Spinal cord (tissue), 10 donors: ENCODE data around the gene VAV2. TPM values are rescaled to one million over a fixed set of nuclear protein-coding genes. Genes with fewer than 3 reads are reported as not detected.
"Not testable (repeated sequence)": the region's sequence is repeated elsewhere in the genome, so short reads cannot be mapped to it uniquely, and the experiment has no call there.

Experiments
- DNase-seq, 6 donors: peaks; one replicate each; pipeline versions ENCODE4 v3.0.0 to v3.0.0-alpha.2; 2013 to 2015; ENCODE audit warnings: low spot score in 6 of 6, low read depth in 4 of 6
- H3K27ac ChIP-seq: one replicate; pipeline ENCODE4 v1.5.1; 2013; ENCODE audit warnings: low read depth, low read length, control low read depth
- H3K27me3 ChIP-seq: one replicate; pipeline ENCODE4 v1.6.1; 2013; ENCODE audit warnings: low read length; ENCODE audit not compliant: control insufficient read depth, insufficient read depth
- H3K36me3 ChIP-seq: one replicate; pipeline ENCODE4 v1.6.1; 2013; ENCODE audit warnings: low read length; ENCODE audit not compliant: control insufficient read depth, insufficient read depth
- H3K4me1 ChIP-seq: one replicate; pipeline ENCODE4 v1.6.1; 2013; ENCODE audit warnings: low read length; ENCODE audit not compliant: control insufficient read depth, insufficient read depth
- H3K4me3 ChIP-seq: one replicate; pipeline ENCODE4 v1.5.1; 2013; ENCODE audit warnings: low read depth, low read length, control low read depth
- H3K9me3 ChIP-seq: one replicate; pipeline ENCODE4 v1.6.1; 2013; ENCODE audit warnings: low read length; ENCODE audit not compliant: control insufficient read depth, insufficient read depth
- WGBS: methylation state at CpG from one replicate; pipeline ENCODE4 v1.1.5; 2013; ENCODE audit warnings: missing lambda C conversion rate; ENCODE audit not compliant: insufficient coverage; 5-methylcytosine and 5-hydroxymethylcytosine counted together
- polyA plus RNA-seq, 2 donors: library from polyadenylated mRNA; unstranded; fragments of 120-200 nt; gene quantifications; one replicate each; pipeline ENCODE4 v1.2.1, GENCODE V29; 2013; ENCODE audit not compliant: insufficient read length in 2 of 2
- total RNA-seq, 2 donors: library from RNA; depleted of rRNA in 1 of 2; stranded (reverse); fragments of 120-200 nt in 1 of 2; fragments of >200 nt in 1 of 2; gene quantifications; one replicate each; pipeline versions ENCODE4 v1.2.3 to v1.2.4, GENCODE V29; 2013 to 2014
- donor health status: healthy.

Gene VAV2
- total and polyA plus RNA-seq, 4 donors, result 18.4 to 48.3 (median 33.1) TPM

GRCh38 chr9:133767625-133768024, 224.5 kb downstream of the VAV2 start:
- WGBS, result 100% methylated on average over 1 of the region's 1 CpG

GRCh38 chr9:133767008-133767407, 225.1 kb downstream of the VAV2 start:
- H3K36me3 ChIP-seq, result peaks cover 66% of the 10 kb centered on the region
- no peaks in the 10 kb centered on the region for H3K9me3 ChIP-seq
- H3K4me1 ChIP-seq, result no peaks in the 10 kb centered on the region
- no CpG with 5 or more reads among the region's 1 CpG for WGBS
- no peak overlapping the region for H3K27ac ChIP-seq
- no peaks in the 10 kb centered on the region for H3K27me3 ChIP-seq
- H3K4me3 ChIP-seq, result no peak overlapping the region
- no peak for DNase-seq

More at GRCh38 chr9:133767625-133768024, 224.5 kb downstream of the VAV2 start:
- no peak overlapping the region for H3K27ac ChIP-seq
- H3K4me3 ChIP-seq, result no peak overlapping the region
- no peaks in the 10 kb centered on the region for H3K27me3 ChIP-seq
- H3K36me3 ChIP-seq, result peaks cover 68% of the 10 kb centered on the region
- DNase-seq, result no peak
- no peaks in the 10 kb centered on the region for H3K4me1 ChIP-seq
- no peaks in the 10 kb centered on the region for H3K9me3 ChIP-seq

GRCh38 chr9:133766234-133766633, 225.9 kb downstream of the VAV2 start:
- not testable (repeated sequence) for H3K9me3 ChIP-seq, DNase-seq, H3K4me1 ChIP-seq, H3K27ac ChIP-seq, H3K27me3 ChIP-seq, H3K4me3 ChIP-seq
- no CpG with 5 or more reads among the region's 3 CpGs for WGBS
- peaks cover 66% of the 10 kb centered on the region for H3K36me3 ChIP-seq

GRCh38 chr9:133763272-133764183, 228.6 kb downstream of the VAV2 start:
- DNase-seq, result no peak
- WGBS, result 87% methylated on average over 23 of the region's 26 CpGs

GRCh38 chr9:133762488-133763271, 229.4 kb downstream of the VAV2 start:
- Histone ChIP-seq H3K9me3 (no peaks in the 10 kb centered on the region), H3K27me3 (no peaks in the 10 kb centered on the region), H3K36me3 (peaks cover 43% of the 10 kb centered on the region), H3K27ac (no peak overlapping the region), H3K4me3 (no peak overlapping the region), H3K4me1 (peaks cover 5% of the 10 kb centered on the region)
- no peak for DNase-seq
- 91% methylated on average over 18 of the region's 19 CpGs for WGBS

More at GRCh38 chr9:133763272-133764183, 228.6 kb downstream of the VAV2 start:
- H3K4me3 ChIP-seq, result no peak overlapping the region
- H3K9me3 ChIP-seq, result no peaks in the 10 kb centered on the region
- no peaks in the 10 kb centered on the region for H3K4me1 ChIP-seq
- H3K27me3 ChIP-seq, result no peaks in the 10 kb centered on the region
- H3K36me3 ChIP-seq, result peaks cover 52% of the 10 kb centered on the region
- H3K27ac ChIP-seq, result no peak overlapping the region

- no peak overlapping the region for H3K27ac ChIP-seq
- DNase-seq, result no peak
- H3K4me3 ChIP-seq, result no peak overlapping the region
- peaks cover 40% of the 10 kb centered on the region for H3K36me3 ChIP-seq
- WGBS, result 89% methylated on average over 11 of the region's 11 CpGs
- H3K4me1 ChIP-seq, result peaks cover 9% of the 10 kb centered on the region
- H3K9me3 ChIP-seq, result no peaks in the 10 kb centered on the region
- no peaks in the 10 kb centered on the region for H3K27me3 ChIP-seq
Observed at GRCh38 chr9:133761641-133762248, 230.4 kb downstream of the VAV2 start.

- WGBS, result no CpG with 5 or more reads among the region's 11 CpGs
Observed at GRCh38 chr9:133760713-133761290, 231.3 kb downstream of the VAV2 start.

GRCh38 chr9:133759946-133760345, 232.2 kb downstream of the VAV2 start:
- Histone ChIP-seq H3K27ac (no peak overlapping the region), H3K4me1 (peaks cover 9% of the 10 kb centered on the region), H3K4me3 (no peak overlapping the region), H3K27me3 (no peaks in the 10 kb centered on the region), H3K36me3 (peaks cover 40% of the 10 kb centered on the region), H3K9me3 (no peaks in the 10 kb centered on the region)
- WGBS, result no CpG with 5 or more reads among the region's 11 CpGs
- DNase-seq, result no peak

More at GRCh38 chr9:133760713-133761290, 231.3 kb downstream of the VAV2 start:
- peaks cover 40% of the 10 kb centered on the region for H3K36me3 ChIP-seq
- no peak overlapping the region for H3K27ac ChIP-seq
- H3K4me3 ChIP-seq, result no peak overlapping the region
- H3K9me3 ChIP-seq, result no peaks in the 10 kb centered on the region
- H3K4me1 ChIP-seq, result peaks cover 9% of the 10 kb centered on the region
- no peaks in the 10 kb centered on the region for H3K27me3 ChIP-seq
- DNase-seq, result no peak
